Measurements from ENCODE around the gene RGPD5.
"Not testable (repeated sequence)": the region's sequence is repeated elsewhere in the genome, so short reads cannot be mapped to it uniquely, and the experiment has no call there.

GRCh38 chr2:109905796-109906195, 111.7 kb downstream of the RGPD5 start:
- TF ChIP-seq, protein P1, sequence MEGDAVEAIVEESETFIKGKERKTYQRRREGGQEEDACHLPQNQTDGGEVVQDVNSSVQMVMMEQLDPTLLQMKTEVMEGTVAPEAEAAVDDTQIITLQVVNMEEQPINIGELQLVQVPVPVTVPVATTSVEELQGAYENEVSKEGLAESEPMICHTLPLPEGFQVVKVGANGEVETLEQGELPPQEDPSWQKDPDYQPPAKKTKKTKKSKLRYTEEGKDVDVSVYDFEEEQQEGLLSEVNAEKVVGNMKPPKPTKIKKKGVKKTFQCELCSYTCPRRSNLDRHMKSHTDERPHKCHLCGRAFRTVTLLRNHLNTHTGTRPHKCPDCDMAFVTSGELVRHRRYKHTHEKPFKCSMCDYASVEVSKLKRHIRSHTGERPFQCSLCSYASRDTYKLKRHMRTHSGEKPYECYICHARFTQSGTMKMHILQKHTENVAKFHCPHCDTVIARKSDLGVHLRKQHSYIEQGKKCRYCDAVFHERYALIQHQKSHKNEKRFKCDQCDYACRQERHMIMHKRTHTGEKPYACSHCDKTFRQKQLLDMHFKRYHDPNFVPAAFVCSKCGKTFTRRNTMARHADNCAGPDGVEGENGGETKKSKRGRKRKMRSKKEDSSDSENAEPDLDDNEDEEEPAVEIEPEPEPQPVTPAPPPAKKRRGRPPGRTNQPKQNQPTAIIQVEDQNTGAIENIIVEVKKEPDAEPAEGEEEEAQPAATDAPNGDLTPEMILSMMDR (IDR thresholded peaks at IDR 0.05) = not testable (repeated sequence)
- TF ChIP-seq POLR2A (IDR thresholded peaks at IDR 0.05) = not testable (repeated sequence)
